HepG2 (cell line): ENCODE results near the gene CDC34. TPM values are rescaled to one million over a fixed set of nuclear protein-coding genes. Genes with fewer than 3 reads are reported as not detected.

Experiments
- ATAC-seq: fragments of 200-7000 bp; cut with Tn5 transposase; 3 replicates; pipeline ENCODE4 v1.9.1; 2020; ENCODE audit warnings: mild to moderate bottlenecking, moderate library complexity
- BruUV-seq: library from RNA; stranded (reverse); fragments of 400-500 nt; replicated peaks from 2 replicates; lab custom pipeline; 2021; lab: Mats Ljungman, UMichigan
- CTCF ChIA-PET: fragments of 300-600 bp; formaldehyde crosslinking; extraction: SDS; loops from one replicate; lab custom pipeline; 2021; ENCODE audit warnings: low total read pairs, inconsistent platforms, low intra/inter-chr PET ratio; lab: Yijun Ruan, JAX
- POLR2A ChIA-PET: fragments of 350-600 bp; sonication (Branson Sonifier 250); formaldehyde crosslinking; loops from one replicate; lab custom pipeline; 2020; ENCODE audit warnings: antibody characterized with exemption, inconsistent platforms; lab: Yijun Ruan, JAX
- DNase-seq: peaks from one replicate; pipeline ENCODE4 v3.0.0-alpha.2; 2015; ENCODE audit warnings: low spot score
- FAIRE-seq: peaks from 3 replicates; lab custom pipeline; 2011; peaks lifted over from hg19 to GRCh38; lab: Jason Lieb, UNC
- H2AFZ ChIP-seq: one replicate; pipeline ENCODE4 v1.6.1; 2011; ENCODE audit warnings: low read length, inconsistent platforms
- H3K27ac ChIP-seq: fragments of 300-600 bp; 3 replicates; pipeline ENCODE4 v1.8.0; 2011; ENCODE audit warnings: mixed run types, mild to moderate bottlenecking, mixed read lengths, low read length, inconsistent platforms; ENCODE audit not compliant: insufficient read depth; ENCODE audit errors: extremely low read length
- H3K27me3 ChIP-seq, 2 experiments: fragments of 200-600 bp in 1 of 2; 2 replicates in 1 of 2; 3 replicates in 1 of 2; pipeline versions ENCODE4 v1.6.0 to v1.8.0; 2011; ENCODE audit warnings: low read length in 2 of 2, mild to moderate bottlenecking in 2 of 2, moderate library complexity in 2 of 2, inconsistent platforms in 1 of 2; ENCODE audit not compliant: insufficient read depth in 2 of 2, control insufficient read depth in 1 of 2
- H3K36me3 ChIP-seq, 2 experiments: fragments of 200-600 bp in 1 of 2; replicated peaks in 1 of 2; 2 replicates in 1 of 2; 3 replicates in 1 of 2; pipeline versions ENCODE4 v1.5.1 to v1.8.0; 2011; ENCODE audit warnings: low read length in 2 of 2, inconsistent platforms in 1 of 2; ENCODE audit not compliant: insufficient read depth in 2 of 2, control insufficient read depth in 1 of 2
- H3K4me1 ChIP-seq: 2 replicates; pipeline ENCODE4 v1.5.1; 2012; ENCODE audit warnings: low read length, inconsistent platforms; ENCODE audit not compliant: insufficient read depth
- H3K4me2 ChIP-seq: 2 replicates; pipeline ENCODE4 v1.6.0; 2011; ENCODE audit warnings: low read depth, low read length, inconsistent platforms
- H3K4me3 ChIP-seq, 3 experiments: fragments of 200-600 bp in 1 of 3; sonication (generic), shearing (Covaris generic) in 1 of 3; replicated peaks in 1 of 3; 2 replicates each; pipeline ENCODE4 v1.5.1; 2011 to 2016; ENCODE audit warnings: low read length in 3 of 3, inconsistent platforms in 2 of 3, low read depth in 2 of 3, mild to moderate bottlenecking in 2 of 3, control low read depth in 1 of 3, mixed read lengths in 1 of 3; ENCODE audit not compliant: insufficient read depth in 1 of 3
- H3K79me2 ChIP-seq: one replicate; pipeline ENCODE4 v1.6.1; 2011; ENCODE audit warnings: low read length, inconsistent platforms; ENCODE audit not compliant: insufficient read depth
- H3K9ac ChIP-seq: 2 replicates; pipeline ENCODE4 v1.6.0; 2011; ENCODE audit warnings: mild to moderate bottlenecking, low read depth, low read length, inconsistent platforms; ENCODE audit not compliant: insufficient read depth
- H3K9me3 ChIP-seq: 2 replicates; pipeline ENCODE4 v1.5.1; 2012; ENCODE audit warnings: mild to moderate bottlenecking, low read length
- H4K20me1 ChIP-seq: 2 replicates; pipeline ENCODE4 v1.6.0; 2011; ENCODE audit warnings: inconsistent platforms, mild to moderate bottlenecking, low read length, moderate library complexity; ENCODE audit not compliant: insufficient read depth
- ARID4A ChIP-seq: sonication (generic); formaldehyde crosslinking; IDR thresholded peaks from 2 replicates; pipeline ENCODE4 v1.5.0; 2020; ENCODE audit warnings: mild to moderate bottlenecking, missing genetic modification reagents, borderline replicate concordance
- FOXC1 ChIP-seq: sonication (generic); formaldehyde crosslinking; IDR thresholded peaks from 2 replicates; pipeline ENCODE4 v1.8.0; 2022; ENCODE audit warnings: mild to moderate bottlenecking, missing genetic modification reagents, borderline replicate concordance
- PHF21A ChIP-seq: sonication (generic); formaldehyde crosslinking; IDR thresholded peaks from 2 replicates; pipeline ENCODE4 v1.5.0; 2020; ENCODE audit warnings: mild to moderate bottlenecking, missing genetic modification reagents
- RBFOX2 ChIP-seq: fragments of 200-400 bp; formaldehyde crosslinking; IDR thresholded peaks from 2 replicates; pipeline ENCODE4 v1.6.1; 2017; ENCODE audit warnings: low read depth, mild to moderate bottlenecking, low read length
- ZBTB25 ChIP-seq: IDR thresholded peaks from 2 replicates; pipeline ENCODE4 v1.6.1; 2018; ENCODE audit warnings: missing genetic modification reagents
- ZMYM3 ChIP-seq: sonication (generic); formaldehyde crosslinking; IDR thresholded peaks from 2 replicates; pipeline ENCODE4 v1.5.1; 2020; ENCODE audit warnings: mild to moderate bottlenecking, missing genetic modification reagents
- WGBS: methylation state at CpG from one replicate; pipeline ENCODE4 v1.1.6; 2017; ENCODE audit warnings: low lambda C conversion rate; 5-methylcytosine and 5-hydroxymethylcytosine counted together
- in situ Hi-C: cut with HindIII; loops from 2 replicates; pipeline ENCODE4 v1.10.0; 2017; ENCODE audit warnings: low pct_unique_long_range_greater_than_20kb; ENCODE audit not compliant: extremely low pct_ligation_motif_present
- intact Hi-C: fragments of 100-400 bp; cut with micrococcal nuclease; formaldehyde crosslinking; loops from one replicate; pipeline ENCODE4 v1.10.0; 2022; ENCODE audit not compliant: unreplicated experiment
- polyA plus RNA-seq, 8 experiments: library from polyadenylated mRNA; depleted of rRNA in 3 of 8; stranded (reverse) in 7 of 8; unstranded in 1 of 8; fragments of >200 nt; fragmentation: Illumina TruSeq in 4 of 8; extraction: Trizol in 4 of 8; gene quantifications; 2 replicates each; pipeline versions ENCODE4 v1.2.1 to v1.2.3, GENCODE V29; 2011 to 2016; ENCODE audit warnings: low read depth in 4 of 8, missing spikeins in 1 of 8, mixed read lengths in 1 of 8; ENCODE audit not compliant: insufficient read depth in 1 of 8
- total RNA-seq, 5 experiments: library from RNA; depleted of rRNA; stranded (reverse); fragments of >200 nt; fragmentation: Illumina TruSeq; extraction: Trizol; gene quantifications; 2 replicates each; pipeline ENCODE4 v1.2.3, GENCODE V29; 2016; ENCODE audit warnings: low read depth in 1 of 5

CDC34 gene
- total and polyA plus RNA-seq, 2 of the 13 experiments (the other 11 are each of a cell fraction or from before 2014, with no cell fraction given): 138 to 150 TPM

- H3K27ac ChIP-seq: no peak overlapping the region
- H3K4me1 ChIP-seq: peaks cover 45% of the 10 kb centered on the region
- H3K4me2 ChIP-seq: no peak overlapping the region
- H3K36me3 ChIP-seq: no peaks in the 10 kb centered on the region
- H3K9ac ChIP-seq: no peak overlapping the region
- POLR2A ChIA-PET: no interaction called here
- no peaks in the 10 kb centered on the region for H3K27me3 ChIP-seq
- 85% methylated on average over 15 of the region's 15 CpGs for WGBS
- intact Hi-C loops: no loop called here
- no peak overlapping the region for H3K4me3 ChIP-seq
- no TSS peak for BruUV-seq
- no peak for TF ChIP-seq ZBTB25 (CRISPR knock-in tag)
- 0 out of 2 replicates have a peak, but pooled peaks have one; percentile 1 for TF ChIP-seq RBFOX2
- TF ChIP-seq ZMYM3 (CRISPR knock-in tag): 0 out of 2 replicates have a peak, but pooled peaks have one; percentile 21
- TF ChIP-seq, all 625 proteins: peak for 2
- Histone ChIP-seq H4K20me1 (no peaks in the 10 kb centered on the region; the same call in 1 of the 2 replicates), H2AFZ (no peak overlapping the region), H3K9me3 (peaks cover 4% of the 10 kb centered on the region; the same call in 1 of the 2 replicates), H3K79me2 (no peaks in the 10 kb centered on the region)
- CTCF ChIA-PET: no interaction called here
- no peak for DNase-seq
- no peak for ATAC-seq
- in situ Hi-C loops: loop anchor here (5.0 kb wide), 1 partner anchor 102 kb away; no protein-coding TSS in a partner anchor
- no peak for FAIRE-seq
Measured at GRCh38 chr19:484494-484893, 47.1 kb upstream of the CDC34 start.

DNA sequence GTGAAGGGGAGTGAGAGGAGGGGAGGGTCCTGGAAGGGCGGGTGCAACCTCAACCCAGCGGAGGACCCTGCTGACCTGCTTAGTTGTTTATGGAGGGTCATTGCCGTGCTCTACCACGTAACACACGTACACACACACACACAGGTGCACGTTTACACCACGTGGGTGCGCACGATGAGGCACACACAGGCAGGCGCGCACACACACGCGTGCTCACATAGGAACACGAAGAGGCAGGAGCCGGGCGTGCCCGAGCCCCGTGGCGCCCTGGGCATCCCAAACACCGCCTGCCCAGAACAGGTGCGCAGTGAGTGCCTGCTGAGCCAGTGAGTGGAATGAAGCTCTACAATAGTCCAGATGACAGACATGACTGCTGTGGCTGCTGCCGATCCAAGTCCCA lies 46.5 kb upstream of the CDC34 start:
- H2AFZ ChIP-seq: no peak overlapping the region
- ChIA-PET POLR2A (interaction anchor here (1.2 to 1.5 kb wide), 2 partner anchors 21 to 23 kb away, joined by 4 to 10 read pairs; no protein-coding TSS in a partner anchor), CTCF (no interaction called here)
- H3K27me3 ChIP-seq: no peaks in the 10 kb centered on the region
- 84% methylated on average over 14 of the region's 22 CpGs for whole genome bisulfite sequencing
- H3K4me3 ChIP-seq: peak overlapping the region in 2 of 3 experiments; percentile 11 to 60; a peak in 4 of 6 replicates
- in situ Hi-C loops (no loop called here), intact Hi-C loops (no loop called here)
- peak overlapping the region; percentile 45 for H3K9ac ChIP-seq
- H3K79me2 ChIP-seq: no peaks in the 10 kb centered on the region
- H3K9me3 ChIP-seq: peaks cover 4% of the 10 kb centered on the region; the same call in 1 of the 2 replicates
- BruUV-seq: no TSS peak
- H3K27ac ChIP-seq: peak overlapping the region; percentile 54
- no peaks in the 10 kb centered on the region; the same call in 1 of the 2 replicates for H4K20me1 ChIP-seq
- no peak for FAIRE-seq
- no peak for ATAC-seq
- peaks cover 48% of the 10 kb centered on the region for H3K4me1 ChIP-seq
- peak overlapping the region; percentile 80 for H3K4me2 ChIP-seq
- H3K36me3 ChIP-seq: no peaks in the 10 kb centered on the region
- DNase-seq: no peak
- TF ChIP-seq ARID4A: 0 out of 2 replicates have a peak, but pooled peaks have one; percentile 1
- TF ChIP-seq RBFOX2: peak; percentile 9; the same call in 1 of the 2 replicates
- no peak for TF ChIP-seq PHF21A (CRISPR knock-in tag)
- no peak for TF ChIP-seq FOXC1
